Stimulated activated CD8-positive, alpha-beta memory T cell treated with anti-CD3 and anti-CD28 coated beads, Interleukin-12 subunit alpha, Interleukin-12 subunit beta, amount 100 ng/mL, for 1 hour (primary cell): Measurements from ENCODE around the gene GPR107.

ENCODE experiments used
- DNase-seq: peaks from one replicate; pipeline ENCODE4 v3.0.0-alpha.2; 2020; ENCODE audit warnings: low read depth

The GPR107 gene

GRCh38 chr9:130110166-130110565, 56.5 kb downstream of the GPR107 start:
- DNase-seq: no peak

DNA sequence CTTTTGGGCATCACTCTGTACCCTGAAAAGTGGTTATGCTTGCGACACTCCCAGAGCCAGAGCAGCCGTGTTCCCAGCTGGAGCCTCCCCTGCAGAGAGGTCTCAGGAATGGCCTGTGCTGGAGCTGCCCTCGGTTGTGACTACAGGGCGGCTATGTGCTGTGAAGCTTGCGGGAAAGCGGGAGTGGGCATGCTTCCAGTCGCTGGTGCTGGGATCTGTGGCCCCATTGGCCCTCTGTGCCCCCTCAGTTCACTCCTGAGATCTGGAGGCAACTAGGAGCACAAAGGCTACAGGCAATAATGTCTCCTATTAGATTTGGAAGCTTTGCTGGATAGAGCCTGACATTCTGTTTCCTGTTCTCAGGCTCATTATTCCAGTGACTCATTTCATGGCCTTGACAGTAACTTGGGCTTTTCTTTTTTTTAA, 56.9 kb downstream of the GPR107 start:
- no peak for DNase-seq

- DNase-seq: no peak
Measured at GRCh38 chr9:130111786-130112537, 58.3 kb downstream of the GPR107 start.

GRCh38 chr9:130112538-130113151, 58.9 kb downstream of the GPR107 start:
- no peak for DNase-seq

GRCh38 chr9:130114741-130115140, 61.0 kb downstream of the GPR107 start:
- no peak for DNase-seq

GRCh38 chr9:130116346-130116745, 62.6 kb downstream of the GPR107 start:
- DNase-seq: no peak

DNA sequence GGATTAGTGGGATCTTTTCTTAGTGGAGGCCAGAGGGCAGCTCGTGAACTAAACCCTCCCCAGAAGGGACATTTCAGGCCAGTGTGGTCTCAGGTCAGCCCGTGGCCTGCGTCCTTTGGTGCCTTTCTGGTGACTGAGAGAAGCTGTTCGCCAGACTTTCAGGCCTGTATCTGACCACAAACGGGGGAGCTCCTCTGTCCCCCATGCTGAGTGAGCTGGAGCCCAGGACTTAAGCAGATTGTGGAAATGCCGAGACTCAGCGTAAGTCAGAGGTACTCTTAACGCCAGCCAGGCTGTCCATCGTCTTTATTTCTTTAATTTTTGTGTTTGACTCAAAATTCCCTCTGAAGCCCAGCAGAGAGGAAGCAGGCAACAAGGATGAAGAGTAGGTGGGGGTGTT, 63.7 kb downstream of the GPR107 start:
- no peak for DNase-seq

GRCh38 chr9:130117816-130118632, 64.3 kb downstream of the GPR107 start:
- DNase-seq: no peak

- no peak for DNase-seq
Measured at GRCh38 chr9:130118841-130119518, 65.3 kb downstream of the GPR107 start.

GRCh38 chr9:130119519-130120298, 66.0 kb downstream of the GPR107 start:
- DNase-seq: no peak

- no peak for DNase-seq
Measured at GRCh38 chr9:130120299-130120587, 66.5 kb downstream of the GPR107 start.

DNA sequence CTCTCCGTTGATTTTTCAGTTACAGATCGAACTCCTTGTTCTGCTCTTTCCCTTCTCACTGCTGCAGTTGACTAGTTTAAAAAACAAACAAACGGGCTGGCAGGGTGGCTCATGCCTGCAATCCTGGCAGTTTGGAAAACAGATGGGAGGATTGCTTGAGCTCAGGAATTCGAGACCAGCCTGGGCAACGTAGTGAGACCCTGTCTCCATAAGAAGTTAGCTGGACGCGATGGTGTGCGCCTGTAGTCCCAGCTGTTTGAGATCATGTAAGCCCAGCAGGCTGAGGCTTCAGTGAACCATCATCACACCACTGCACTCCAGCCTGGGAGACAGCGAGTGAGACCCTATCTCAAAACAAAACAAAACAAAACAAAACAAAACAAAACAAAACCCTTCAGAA, 67.1 kb downstream of the GPR107 start:
- DNase-seq: no peak

DNA sequence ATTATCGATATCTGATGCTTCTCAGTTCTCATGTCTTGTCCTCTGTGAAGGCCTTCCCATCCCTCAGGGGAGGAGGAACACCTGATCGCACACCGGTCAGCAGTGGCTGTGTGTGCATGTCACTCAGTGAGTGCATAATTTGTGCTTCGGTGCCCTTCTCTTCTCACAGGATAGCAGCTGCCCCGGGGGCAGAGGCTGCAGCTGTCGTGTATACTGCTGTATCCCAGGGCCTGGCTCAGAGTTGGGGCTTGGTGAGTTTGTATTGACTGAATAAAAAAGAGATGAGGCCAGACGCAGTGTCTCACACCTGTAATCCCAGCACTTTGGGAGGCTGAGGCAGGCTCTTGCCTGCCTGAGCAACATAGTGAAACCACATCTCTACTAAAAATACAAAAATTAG, 68.8 kb downstream of the GPR107 start:
- no peak for DNase-seq

GRCh38 chr9:130124085-130124860, 70.6 kb downstream of the GPR107 start:
- DNase-seq: no peak

- no peak for DNase-seq
Measured at GRCh38 chr9:130126721-130127433, 73.2 kb downstream of the GPR107 start.

DNA sequence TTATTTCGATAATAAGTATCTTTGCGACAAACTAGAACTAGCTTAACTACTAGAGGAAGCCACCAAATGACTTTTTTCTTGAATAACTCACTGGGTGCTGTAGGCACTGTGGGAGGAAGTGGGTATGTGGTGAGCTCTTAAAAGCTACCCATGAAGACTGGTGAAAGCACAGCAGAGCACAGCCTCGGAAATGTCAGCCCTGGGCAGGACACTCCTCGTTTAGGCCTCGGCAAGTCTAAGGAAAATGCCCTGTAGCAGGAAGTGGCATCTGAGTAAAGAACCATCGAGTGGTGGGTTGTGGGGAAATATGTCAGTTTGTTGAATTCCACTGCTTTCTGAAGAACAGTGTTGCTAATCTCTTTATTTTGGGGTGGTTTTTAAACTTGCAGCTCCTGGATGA, 74.5 kb downstream of the GPR107 start:
- DNase-seq: peak; percentile 60

- DNase-seq: peak; percentile 52
Measured at GRCh38 chr9:130128733-130129431, 75.2 kb downstream of the GPR107 start.

DNA sequence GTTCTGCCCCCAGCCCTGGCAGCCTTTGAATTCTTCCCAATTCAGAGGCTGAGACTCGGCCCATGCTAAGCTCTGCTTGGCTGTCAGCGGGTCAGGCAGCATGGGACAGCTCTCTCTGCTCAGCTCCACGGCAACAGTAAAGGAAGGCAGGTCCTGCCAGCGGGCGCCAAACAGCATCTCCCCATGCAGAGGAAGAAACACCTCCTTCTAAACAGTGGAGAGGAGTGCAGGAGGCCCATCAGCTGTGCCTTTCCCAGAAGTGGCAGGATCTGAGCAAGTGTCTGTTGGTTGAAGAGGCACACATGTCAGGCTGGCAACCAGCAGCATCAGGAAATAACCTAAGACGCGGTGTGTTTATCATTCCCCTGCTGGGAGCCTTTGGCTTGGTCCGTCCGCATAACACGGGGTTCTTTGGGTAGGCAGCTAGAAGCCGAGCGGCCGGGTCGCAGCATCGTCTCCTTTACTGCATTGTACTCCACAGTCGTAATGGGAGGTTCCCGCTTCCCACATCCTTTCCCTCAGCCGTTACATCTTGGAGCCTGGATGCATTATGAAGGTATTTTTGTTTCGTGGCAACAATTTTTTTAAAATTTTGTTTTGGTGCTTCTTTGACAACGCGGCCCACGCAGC, 75.8 kb downstream of the GPR107 start:
- no peak for DNase-seq

DNA sequence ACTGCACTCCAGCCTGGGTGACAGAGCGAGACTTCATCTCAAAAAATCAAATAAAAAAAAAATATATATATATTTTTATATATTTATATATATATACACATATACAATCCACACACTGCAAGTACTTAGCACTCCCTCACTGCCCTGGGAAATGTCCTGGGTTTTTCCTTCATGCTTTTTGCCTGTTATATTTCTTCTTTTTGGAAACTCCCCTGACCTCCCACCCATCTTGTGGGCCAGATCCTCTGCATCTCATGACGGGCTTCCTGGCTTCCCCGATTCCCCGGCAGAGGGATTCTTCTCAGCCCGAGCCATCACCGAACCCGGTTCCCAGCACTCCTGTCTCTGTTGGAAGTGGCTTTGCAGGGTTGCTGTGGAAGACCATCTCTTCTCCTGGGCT, 79.0 kb downstream of the GPR107 start:
- no peak for DNase-seq
